ENCODE data around the gene OR2C3.

Gene OR2C3

GRCh38 chr1:247548092-247548491, 11.9 kb upstream of the OR2C3 start:
- Histone ChIP-seq H3K9me3 (ENCODE audit: control insufficient read depth, insufficient read depth, low read depth, low read length) (no peaks in the 10 kb centered on the region), H3K27ac (ENCODE audit: extremely low read depth, low read depth, low read length) (no peak overlapping the region), H3K36me3 (ENCODE audit: control insufficient read depth in 2 of 2, insufficient read depth in 1 of 2, low read length in 2 of 2) (no peaks in the 10 kb centered on the region), H3K4me1 (ENCODE audit: control insufficient read depth, insufficient read depth, low read length) (no peaks in the 10 kb centered on the region), H3K4me3 (ENCODE audit: low read depth, low read length) (no peak overlapping the region)
- CTCF ChIA-PET = no interaction called here
- no peak for TF ChIP-seq ZXDB (tag by site-specific recombination; IDR thresholded peaks at IDR 0.05)
- TF ChIP-seq ZFP41 (tag by site-specific recombination; IDR thresholded peaks at IDR 0.05; ENCODE audit: borderline replicate concordance) = no peak
- TF ChIP-seq ZBTB17 (tag by site-specific recombination; IDR thresholded peaks at IDR 0.05) = no peak
- TF ChIP-seq ZNF792 (tag by site-specific recombination; IDR thresholded peaks at IDR 0.05) = no peak
- no peak for TF ChIP-seq ZNF654 (tag by site-specific recombination; IDR thresholded peaks at IDR 0.05; ENCODE audit: low read depth)
- TF ChIP-seq ZNF211 (tag by site-specific recombination; IDR thresholded peaks at IDR 0.05; ENCODE audit: low read depth) = no peak
- no peak for TF ChIP-seq YY2 (tag by site-specific recombination; IDR thresholded peaks at IDR 0.05)
- no peak for TF ChIP-seq ZNF19 (tag by site-specific recombination; IDR thresholded peaks at IDR 0.05; ENCODE audit: low read depth)
- POLR2A ChIA-PET = no interaction called here

GRCh38 chr1:247542811-247543210, 6.6 kb upstream of the OR2C3 start:
- H3K36me3 ChIP-seq (ENCODE audit: control insufficient read depth in 2 of 2, insufficient read depth in 1 of 2, low read length in 2 of 2) = no peaks in the 10 kb centered on the region
- no peak overlapping the region for H3K4me3 ChIP-seq (ENCODE audit: low read depth, low read length)
- no peak for TF ChIP-seq PRDM4 (tag by site-specific recombination; IDR thresholded peaks at IDR 0.05)
- no peaks in the 10 kb centered on the region for H3K9me3 ChIP-seq (ENCODE audit: control insufficient read depth, insufficient read depth, low read depth, low read length)
- ChIA-PET CTCF (no interaction called here), POLR2A (no interaction called here)
- no peak overlapping the region for H3K27ac ChIP-seq (ENCODE audit: extremely low read depth, low read depth, low read length)
- H3K4me1 ChIP-seq (ENCODE audit: control insufficient read depth, insufficient read depth, low read length) = no peaks in the 10 kb centered on the region

- POLR2A ChIA-PET = no interaction called here
- no peak for TF ChIP-seq ZNF707 (tag by site-specific recombination; IDR thresholded peaks at IDR 0.05)
- no peak for TF ChIP-seq KLF9 (tag by site-specific recombination; IDR thresholded peaks at IDR 0.05; ENCODE audit: low read depth)
- no peak for TF ChIP-seq ZNF639 (tag by site-specific recombination; IDR thresholded peaks at IDR 0.05)
- TF ChIP-seq ZSCAN18 (tag by site-specific recombination; IDR thresholded peaks at IDR 0.05) = no peak
- no peak for TF ChIP-seq ZNF362 (tag by site-specific recombination; IDR thresholded peaks at IDR 0.05)
- TF ChIP-seq ZNF629 (tag by site-specific recombination; IDR thresholded peaks at IDR 0.05) = no peak
- TF ChIP-seq BCL11B (tag by site-specific recombination; IDR thresholded peaks at IDR 0.05; ENCODE audit: low read depth) = no peak
- no peak for TF ChIP-seq ZNF791 (tag by site-specific recombination; IDR thresholded peaks at IDR 0.05)
- no peak for TF ChIP-seq ZNF664 (tag by site-specific recombination; IDR thresholded peaks at IDR 0.05)
- no peak for TF ChIP-seq SP7 (tag by site-specific recombination; IDR thresholded peaks at IDR 0.05)
- no peak for TF ChIP-seq ZBTB21 (tag by site-specific recombination; IDR thresholded peaks at IDR 0.05)
- TF ChIP-seq ZNF398 (tag by site-specific recombination; IDR thresholded peaks at IDR 0.05) = no peak
These were observed 4.3 kb upstream of the OR2C3 start for GRCh38 chr1:247540581-247540980.

More at GRCh38 chr1:247540581-247540980, 4.3 kb upstream of the OR2C3 start:
- CTCF ChIA-PET = no interaction called here
- H3K27ac ChIP-seq (ENCODE audit: extremely low read depth, low read depth, low read length) = no peak overlapping the region
- no peak overlapping the region for H3K4me3 ChIP-seq (ENCODE audit: low read depth, low read length)
- H3K4me1 ChIP-seq (ENCODE audit: control insufficient read depth, insufficient read depth, low read length) = no peaks in the 10 kb centered on the region
- H3K36me3 ChIP-seq (ENCODE audit: control insufficient read depth in 2 of 2, insufficient read depth in 1 of 2, low read length in 2 of 2) = no peaks in the 10 kb centered on the region
- no peaks in the 10 kb centered on the region for H3K9me3 ChIP-seq (ENCODE audit: control insufficient read depth, insufficient read depth, low read depth, low read length)

All from HEK293 (cell line).